Hepatocyte (in vitro differentiated cells): Measurements from ENCODE around the gene MORN4.

Experiments used
- EZH2 ChIP-seq: fragments of 200-600 bp; sonication (generic); IDR thresholded peaks from 2 replicates; pipeline ENCODE4 v1.6.1; 2016; ENCODE audit warnings: antibody characterized with exemption, mild to moderate bottlenecking, borderline replicate concordance
- TF ChIP-seq, protein P1 (sequence below): fragments of 200-600 bp; sonication (generic); IDR thresholded peaks from 2 replicates; pipeline ENCODE4 v1.5.1; 2016; ENCODE audit warnings: antibody characterized with exemption, mild to moderate bottlenecking; ENCODE audit not compliant: poor library complexity

- TF ChIP-seq, protein P1, sequence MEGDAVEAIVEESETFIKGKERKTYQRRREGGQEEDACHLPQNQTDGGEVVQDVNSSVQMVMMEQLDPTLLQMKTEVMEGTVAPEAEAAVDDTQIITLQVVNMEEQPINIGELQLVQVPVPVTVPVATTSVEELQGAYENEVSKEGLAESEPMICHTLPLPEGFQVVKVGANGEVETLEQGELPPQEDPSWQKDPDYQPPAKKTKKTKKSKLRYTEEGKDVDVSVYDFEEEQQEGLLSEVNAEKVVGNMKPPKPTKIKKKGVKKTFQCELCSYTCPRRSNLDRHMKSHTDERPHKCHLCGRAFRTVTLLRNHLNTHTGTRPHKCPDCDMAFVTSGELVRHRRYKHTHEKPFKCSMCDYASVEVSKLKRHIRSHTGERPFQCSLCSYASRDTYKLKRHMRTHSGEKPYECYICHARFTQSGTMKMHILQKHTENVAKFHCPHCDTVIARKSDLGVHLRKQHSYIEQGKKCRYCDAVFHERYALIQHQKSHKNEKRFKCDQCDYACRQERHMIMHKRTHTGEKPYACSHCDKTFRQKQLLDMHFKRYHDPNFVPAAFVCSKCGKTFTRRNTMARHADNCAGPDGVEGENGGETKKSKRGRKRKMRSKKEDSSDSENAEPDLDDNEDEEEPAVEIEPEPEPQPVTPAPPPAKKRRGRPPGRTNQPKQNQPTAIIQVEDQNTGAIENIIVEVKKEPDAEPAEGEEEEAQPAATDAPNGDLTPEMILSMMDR = no peak
- TF ChIP-seq EZH2 = no peak
Observed at GRCh38 chr10:97664282-97664850, 31.1 kb upstream of the MORN4 start.
